A549 (cell line): Measurements from ENCODE around the gene MROH9. TPM values are rescaled to one million over a fixed set of nuclear protein-coding genes. Genes with fewer than 3 reads are reported as not detected.

ENCODE experiments used
- ATAC-seq, 2 experiments: fragments of 200-7000 bp in 1 of 2; fragments of >200 bp in 1 of 2; cut with Nextera tagmentation in 1 of 2; cut with Tn5 transposase in 1 of 2; 3 replicates each; pipeline versions ENCODE4 v1.8.0 to v1.9.1; 2018 to 2020; ENCODE audit warnings: mild to moderate bottlenecking in 1 of 2, moderate library complexity in 1 of 2
- CTCF ChIA-PET: fragments of 300-600 bp; sonication (Branson Sonifier 250); formaldehyde crosslinking; extraction: SDS; loops from one replicate; lab custom pipeline; 2021; ENCODE audit warnings: antibody characterized with exemption, inconsistent platforms; lab: Yijun Ruan, JAX
- POLR2A ChIA-PET: fragments of 350-600 bp; formaldehyde crosslinking; extraction: SDS; loops from one replicate; lab custom pipeline; 2021; ENCODE audit warnings: antibody characterized with exemption, inconsistent platforms; lab: Yijun Ruan, JAX
- DNase-seq, 2 experiments: peaks; one replicate each; pipeline versions ENCODE4 v3.0.0 to v3.0.0-alpha.2; 2011 to 2016; ENCODE audit warnings: low read depth in 1 of 2, low spot score in 1 of 2
- FAIRE-seq: peaks from 2 replicates; lab custom pipeline; 2011; peaks lifted over from hg19 to GRCh38; lab: Jason Lieb, UNC
- H3K27ac ChIP-seq, 2 experiments: fragments of >200 bp; sonication (Bioruptor Twin); formaldehyde crosslinking; 3 replicates each; pipeline ENCODE4 v1.5.1; 2016 to 2017
- H3K4me1 ChIP-seq: fragments of >200 bp; sonication (Bioruptor Twin); formaldehyde crosslinking; 3 replicates; pipeline ENCODE4 v1.6.1; 2016
- H3K4me2 ChIP-seq: fragments of >200 bp; sonication (Bioruptor Twin); formaldehyde crosslinking; 3 replicates; pipeline ENCODE4 v1.6.1; 2016
- H3K4me3 ChIP-seq: fragments of >200 bp; sonication (Bioruptor Twin); formaldehyde crosslinking; 3 replicates; pipeline ENCODE4 v1.5.1; 2016
- H3K9me3 ChIP-seq: fragments of >200 bp; sonication (Bioruptor Twin); formaldehyde crosslinking; 3 replicates; pipeline ENCODE4 v1.6.1; 2016
- BCL3 ChIP-seq: fragments of >200 bp; sonication (Bioruptor Twin); formaldehyde crosslinking; IDR thresholded peaks from 3 replicates; pipeline ENCODE4 v1.6.1; 2016
- CBX2 ChIP-seq: fragments of 200-600 bp; sonication (generic); IDR thresholded peaks from 2 replicates; pipeline ENCODE4 v1.6.1; 2016; ENCODE audit warnings: low read depth, mild to moderate bottlenecking, borderline replicate concordance
- CBX8 ChIP-seq: fragments of 200-600 bp; sonication (generic); IDR thresholded peaks from 2 replicates; pipeline ENCODE4 v1.6.1; 2016
- CTCF ChIP-seq: fragments of >200 bp; sonication (Bioruptor Twin); formaldehyde crosslinking; IDR thresholded peaks from 3 replicates; pipeline ENCODE4 v1.5.1; 2016
- E2F6 ChIP-seq: IDR thresholded peaks from 2 replicates; pipeline ENCODE4 v1.6.1; 2012; ENCODE audit warnings: low read depth, borderline replicate concordance
- EHF ChIP-seq: fragments of 250-450 bp; sonication (Bioruptor Pico); IDR thresholded peaks from 2 replicates; pipeline ENCODE4 v1.5.0; 2020; ENCODE audit warnings: mild to moderate bottlenecking
- EHMT2 ChIP-seq: fragments of 200-600 bp; sonication (generic); IDR thresholded peaks from 2 replicates; pipeline ENCODE4 v1.6.1; 2016; ENCODE audit warnings: antibody characterized with exemption, low read depth, mild to moderate bottlenecking, moderate library complexity
- ESRRA ChIP-seq: fragments of 150-350 bp; IDR thresholded peaks from 2 replicates; pipeline ENCODE4 v1.6.1; 2014; ENCODE audit warnings: mild to moderate bottlenecking, low read length, borderline replicate concordance
- FOSB ChIP-seq: fragments of 250-450 bp; sonication (Bioruptor Pico); IDR thresholded peaks from 2 replicates; pipeline ENCODE4 v1.5.0; 2020; ENCODE audit warnings: mild to moderate bottlenecking, moderate library complexity
- HDAC2 ChIP-seq: fragments of 200-600 bp; sonication (generic); IDR thresholded peaks from 2 replicates; pipeline ENCODE4 v1.6.1; 2016
- HOXA7 ChIP-seq: fragments of 250-450 bp; sonication (Bioruptor Pico); IDR thresholded peaks from 2 replicates; pipeline ENCODE4 v1.5.0; 2020; ENCODE audit warnings: mild to moderate bottlenecking, moderate library complexity
- HOXB5 ChIP-seq: fragments of 250-450 bp; sonication (Bioruptor Pico); IDR thresholded peaks from 2 replicates; pipeline ENCODE4 v1.5.0; 2020; ENCODE audit warnings: mild to moderate bottlenecking, moderate library complexity
- MAX ChIP-seq: IDR thresholded peaks from 2 replicates; pipeline ENCODE4 v1.6.1; 2012
- MAZ ChIP-seq: fragments of 150-350 bp; IDR thresholded peaks from 2 replicates; pipeline ENCODE4 v1.6.1; 2014; ENCODE audit warnings: antibody characterized with exemption, low read depth, low read length, borderline replicate concordance
- NFE2L2 ChIP-seq: fragments of 150-350 bp; conservative IDR thresholded peaks from 2 replicates; pipeline ENCODE4 v1.6.1; 2014; ENCODE audit warnings: low read length
- NPAS2 ChIP-seq: fragments of 250-450 bp; sonication (Bioruptor Pico); IDR thresholded peaks from 2 replicates; pipeline ENCODE4 v1.8.0; 2022; ENCODE audit warnings: mild to moderate bottlenecking, moderate library complexity, borderline replicate concordance
- RAD21 ChIP-seq, 2 experiments: fragments of >200 bp in 1 of 2; sonication (Bioruptor Twin) in 1 of 2; formaldehyde crosslinking in 1 of 2; IDR thresholded peaks in 1 of 2; conservative IDR thresholded peaks in 1 of 2; 2 replicates in 1 of 2; 3 replicates in 1 of 2; pipeline ENCODE4 v1.6.1; 2012 to 2018; ENCODE audit warnings: inconsistent platforms in 1 of 2
- RARB ChIP-seq: fragments of 250-450 bp; sonication (Bioruptor Pico); IDR thresholded peaks from 2 replicates; pipeline ENCODE4 v1.8.0; 2021; ENCODE audit warnings: mild to moderate bottlenecking, moderate library complexity
- RFX5 ChIP-seq: fragments of 450-650 bp; IDR thresholded peaks from 2 replicates; pipeline ENCODE4 v1.7.1; 2014; ENCODE audit warnings: antibody characterized with exemption, mild to moderate bottlenecking, moderate library complexity
- RNF2 ChIP-seq: fragments of 200-600 bp; sonication (generic); IDR thresholded peaks from 2 replicates; pipeline ENCODE4 v1.6.1; 2016; ENCODE audit warnings: low read depth, mild to moderate bottlenecking, antibody characterized with exemption, moderate library complexity, borderline replicate concordance
- SMC3 ChIP-seq: fragments of >200 bp; sonication (Bioruptor Twin); formaldehyde crosslinking; IDR thresholded peaks from 3 replicates; pipeline ENCODE4 v1.6.1; 2018; ENCODE audit warnings: inconsistent platforms
- TFCP2L1 ChIP-seq: fragments of 250-450 bp; sonication (Bioruptor Pico); IDR thresholded peaks from 2 replicates; pipeline ENCODE4 v1.5.0; 2021; ENCODE audit warnings: mild to moderate bottlenecking
- ZC3H11A ChIP-seq: fragments of 450-650 bp; IDR thresholded peaks from 2 replicates; pipeline ENCODE4 v1.6.1; 2014; ENCODE audit warnings: antibody characterized with exemption, mild to moderate bottlenecking
- ZFP36 ChIP-seq: fragments of 450-650 bp; IDR thresholded peaks from 2 replicates; pipeline ENCODE4 v1.6.1; 2014; ENCODE audit warnings: borderline replicate concordance; ENCODE audit not compliant: partially characterized antibody
- WGBS: methylation state at CpG from one replicate; pipeline ENCODE4 v1.1.6; 2017; ENCODE audit errors: missing lambda C conversion rate; 5-methylcytosine and 5-hydroxymethylcytosine counted together
- polyA plus RNA-seq, 4 experiments: library from polyadenylated mRNA; depleted of rRNA in 3 of 4; stranded (reverse); fragments of >200 nt; fragmentation: RNase III in 1 of 4; extraction: RNeasy Plus Mini Kit Qiagen cat#74134 plus additional on column Dnase treatment in 1 of 4; gene quantifications; 2 replicates in 3 of 4; 3 replicates in 1 of 4; pipeline ENCODE4 v1.2.3, GENCODE V29; 2011 to 2017
- TF ChIP-seq, protein P1 (sequence below): fragments of 250-450 bp; sonication (Bioruptor Pico); IDR thresholded peaks from 2 replicates; pipeline ENCODE4 v1.5.0; 2020; ENCODE audit warnings: low read depth, mild to moderate bottlenecking, moderate library complexity

The MROH9 gene
- polyA plus RNA-seq, 2 of the 4 experiments (the other 2 are of a cell fraction) = not detected

- no peaks in the 10 kb centered on the region for H3K4me1 ChIP-seq
- TF ChIP-seq CTCF (peak; percentile 70), NPAS2 (CRISPR knock-in tag) (no peak), SMC3 (peak; percentile 60), HOXB5 (CRISPR knock-in tag) (no peak), RAD21 (conservative IDR thresholded peaks at IDR 0.05 in 1 of 2, IDR thresholded peaks at IDR 0.05 in 1 of 2) (peak; percentile 66 to 70), HDAC2 (no peak), ZFP36 (no peak), MAZ (no peak), EHF (CRISPR knock-in tag) (no peak), RFX5 (no peak)
- TF ChIP-seq, all 56 proteins: peak for 3
- FAIRE-seq = peak; percentile 59
- under 1% methylated on average over 7 of the region's 7 CpGs for WGBS
- CTCF ChIA-PET = interaction anchor here (0.6 to 1.8 kb wide), 15 partner anchors 8 to 1001 kb away, joined by 3 to 13 read pairs (median 3); no protein-coding TSS in a partner anchor
- DNase-seq = peak; percentile 50 to 66
- H3K4me2 ChIP-seq = peak overlapping the region; percentile 15; the same call in 1 of the 3 replicates
- no peaks in the 10 kb centered on the region for H3K9me3 ChIP-seq
- ATAC-seq = peak; percentile 95 to 98
- no peak overlapping the region for H3K4me3 ChIP-seq
- H3K27ac ChIP-seq = no peak overlapping the region
- POLR2A ChIA-PET = interaction anchor here (0.7 kb wide), 1 partner anchor 1036 kb away, joined by 5 read pairs; the partner anchor contains the start of gene SCYL3
These were observed 5.3 kb upstream of the MROH9 start for GRCh38 chr1:170929835-170930554.

DNA sequence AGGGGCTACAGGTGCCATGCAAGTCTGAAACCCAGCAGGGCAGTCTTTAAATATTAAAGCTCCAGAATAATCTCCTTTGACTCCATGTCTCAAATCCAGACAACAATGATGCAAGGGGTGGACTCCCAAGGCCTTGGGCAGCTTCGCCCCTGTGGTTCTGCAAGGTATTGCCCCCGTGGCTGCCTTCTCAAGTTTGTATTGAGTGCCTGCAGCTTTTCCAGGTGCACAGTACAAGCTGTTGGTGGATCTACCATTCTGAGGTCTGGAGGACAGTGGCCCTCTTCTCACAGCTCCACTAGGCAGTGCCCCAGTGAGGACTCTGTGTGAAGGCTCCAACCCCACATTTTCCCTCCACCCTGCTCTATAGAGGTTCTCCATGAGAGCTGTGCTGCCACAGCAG is 3.7 kb upstream of the MROH9 start:
- Histone ChIP-seq H3K27ac (no peak overlapping the region), H3K4me3 (no peak overlapping the region), H3K4me2 (no peak overlapping the region), H3K9me3 (no peaks in the 10 kb centered on the region), H3K4me1 (no peaks in the 10 kb centered on the region)
- ChIA-PET CTCF (interaction anchor here (1.2 to 1.3 kb wide), 2 partner anchors 921 to 1003 kb away, joined by 4 read pairs; no protein-coding TSS in a partner anchor), POLR2A (no interaction called here)
- no peak for TF ChIP-seq RARB
- TF ChIP-seq CBX8 = no peak
- TF ChIP-seq E2F6 = no peak
- no peak for TF ChIP-seq HOXA7 (CRISPR knock-in tag)
- TF ChIP-seq ESRRA = no peak
- no peak for TF ChIP-seq FOSB (CRISPR knock-in tag)
- TF ChIP-seq NFE2L2 = no peak
- ATAC-seq = peak; percentile 57 to 63; a peak in 2 of 6 replicates
- DNase-seq = no peak
- 5% methylated on average over 2 of the region's 2 CpGs for WGBS
- FAIRE-seq = no peak

DNA sequence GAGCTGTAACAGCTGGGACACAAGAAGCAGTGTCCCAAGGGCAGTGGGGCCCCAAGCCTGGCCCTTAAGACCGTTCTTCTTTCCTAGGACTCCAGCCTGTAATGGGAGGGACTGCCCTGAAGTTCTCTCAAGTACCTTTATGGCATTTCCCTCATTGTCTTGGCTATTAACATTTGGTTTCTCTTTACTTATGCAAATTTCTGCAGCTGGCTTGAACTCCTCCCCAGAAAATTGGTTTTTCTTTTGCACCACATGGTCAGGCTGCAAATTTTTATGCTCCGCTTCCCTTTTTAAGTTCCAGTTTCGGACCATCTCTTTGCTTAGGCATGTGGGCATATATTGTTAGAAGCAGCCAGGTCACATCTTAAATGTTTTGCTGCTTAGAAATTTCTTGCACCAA is 3.1 kb upstream of the MROH9 start:
- DNase-seq = no peak
- ATAC-seq = peak in 1 of 2 experiments; percentile 14; a peak in 1 of 6 replicates
- Histone ChIP-seq H3K4me2 (no peak overlapping the region), H3K4me3 (no peak overlapping the region), H3K4me1 (no peaks in the 10 kb centered on the region), H3K27ac (no peak overlapping the region), H3K9me3 (no peaks in the 10 kb centered on the region)
- no peak for FAIRE-seq
- 38% methylated on average over 3 of the region's 3 CpGs for WGBS
- POLR2A ChIA-PET = no interaction called here
- CTCF ChIA-PET = interaction anchor here (1.2 to 1.3 kb wide), 2 partner anchors 922 to 1003 kb away, joined by 4 read pairs; no protein-coding TSS in a partner anchor
- TF ChIP-seq FOSB (CRISPR knock-in tag) (no peak), MAX (no peak), HDAC2 (no peak), RNF2 (no peak), BCL3 (no peak), ZC3H11A (no peak), CBX2 (no peak), TFCP2L1 (CRISPR knock-in tag) (no peak), NPAS2 (CRISPR knock-in tag) (no peak), EHMT2 (no peak)
- TF ChIP-seq, protein P1, sequence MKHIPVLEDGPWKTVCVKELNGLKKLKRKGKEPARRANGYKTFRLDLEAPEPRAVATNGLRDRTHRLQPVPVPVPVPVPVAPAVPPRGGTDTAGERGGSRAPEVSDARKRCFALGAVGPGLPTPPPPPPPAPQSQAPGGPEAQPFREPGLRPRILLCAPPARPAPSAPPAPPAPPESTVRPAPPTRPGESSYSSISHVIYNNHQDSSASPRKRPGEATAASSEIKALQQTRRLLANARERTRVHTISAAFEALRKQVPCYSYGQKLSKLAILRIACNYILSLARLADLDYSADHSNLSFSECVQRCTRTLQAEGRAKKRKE (CRISPR knock-in tag) = no peak
